C4-2B (cell line): Measurements from ENCODE around the gene ZNF483.
"Not testable (repeated sequence)": the region's sequence is repeated elsewhere in the genome, so short reads cannot be mapped to it uniquely, and the experiment has no call there.

Experiments
- H3K27ac ChIP-seq: fragments of 450-650 bp; 2 replicates; pipeline ENCODE4 v1.5.1; 2017
- CTCF ChIP-seq: fragments of 450-650 bp; conservative IDR thresholded peaks from 2 replicates; pipeline ENCODE4 v1.5.1; 2017; ENCODE audit warnings: mild to moderate bottlenecking
- ZFX ChIP-seq: fragments of 450-650 bp; IDR thresholded peaks from 2 replicates; pipeline ENCODE4 v1.6.1; 2017

ZNF483 gene

DNA sequence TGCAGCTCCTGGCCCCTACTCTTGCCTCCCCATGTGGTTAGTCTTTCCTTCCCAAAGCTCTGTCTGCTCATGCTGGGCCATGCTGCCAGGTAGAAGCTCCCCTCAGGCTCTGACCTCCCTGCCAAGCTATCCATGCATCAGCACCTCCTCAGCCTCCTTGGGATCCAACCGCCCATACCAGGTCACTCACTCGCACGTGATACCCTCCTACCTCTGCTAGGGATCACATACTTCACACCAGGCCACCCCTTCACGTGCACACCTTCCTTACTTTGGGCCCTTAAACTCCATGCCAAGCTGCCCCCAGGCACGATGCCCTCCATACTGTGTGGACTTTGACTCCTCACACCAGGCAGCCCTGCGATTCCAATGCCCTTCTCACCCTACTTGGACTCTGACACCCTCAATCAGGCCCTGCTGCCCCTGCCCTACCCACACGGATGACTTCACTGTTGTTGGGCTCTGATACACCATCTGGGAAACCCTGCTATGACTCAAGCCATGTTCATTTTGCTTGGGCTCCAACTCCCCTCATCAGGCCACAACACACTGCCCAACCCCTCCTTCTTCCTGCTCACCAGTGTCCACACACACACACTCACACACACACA lies 34.1 kb downstream of the ZNF483 start:
- no peak overlapping the region for H3K27ac ChIP-seq
- TF ChIP-seq CTCF: no peak
- no peak for TF ChIP-seq ZFX

- TF ChIP-seq ZFX: no peak
- no peak for TF ChIP-seq CTCF
- H3K27ac ChIP-seq: no peak overlapping the region
Observed at GRCh38 chr9:111561165-111561719, 36.3 kb downstream of the ZNF483 start.

DNA sequence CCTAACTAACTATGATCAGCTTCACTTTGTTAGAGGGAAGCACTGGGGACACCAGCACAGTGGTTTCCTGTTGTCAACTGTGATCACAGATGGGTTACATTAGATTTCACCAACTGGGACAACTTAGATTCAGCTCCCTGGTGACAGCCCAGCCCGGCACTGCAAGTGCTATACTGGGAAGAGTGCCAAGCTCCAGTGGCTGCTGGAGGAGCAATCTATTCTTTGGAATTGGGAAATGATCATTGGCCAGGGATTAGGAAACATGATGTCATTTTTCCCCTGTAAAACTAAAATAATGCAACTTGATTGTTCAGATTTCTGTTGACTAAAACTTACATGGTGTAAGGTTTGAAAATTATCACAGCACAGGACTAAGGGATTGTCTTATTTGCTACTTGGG lies 41.3 kb downstream of the ZNF483 start:
- H3K27ac ChIP-seq: no peak overlapping the region
- TF ChIP-seq CTCF: no peak
- no peak for TF ChIP-seq ZFX

DNA sequence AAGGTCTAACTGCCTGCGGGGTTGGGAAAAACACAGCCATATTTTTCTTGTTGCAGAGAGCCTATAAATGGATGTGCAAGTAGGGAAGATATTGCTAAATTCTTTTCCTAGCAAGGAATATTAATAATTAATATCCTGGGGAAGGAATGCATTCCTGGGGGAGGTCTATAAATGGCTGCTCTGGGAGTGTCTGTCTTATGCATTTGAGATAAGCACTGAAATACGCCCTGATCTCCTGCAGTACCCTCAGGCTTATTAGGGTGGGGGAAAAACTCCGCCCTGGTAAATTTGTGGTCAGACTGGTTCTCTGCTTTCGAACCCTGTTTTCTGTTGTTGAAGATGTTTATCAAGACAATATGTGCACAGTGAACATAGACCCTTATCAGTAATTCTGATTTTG lies 43.1 kb downstream of the ZNF483 start:
- not testable (repeated sequence) for H3K27ac ChIP-seq

GRCh38 chr9:111572950-111573604 lies 48.1 kb downstream of the ZNF483 start:
- H3K27ac ChIP-seq: no peak overlapping the region
- TF ChIP-seq ZFX (no peak), CTCF (no peak)

GRCh38 chr9:111582888-111583287 lies 57.9 kb downstream of the ZNF483 start:
- H3K27ac ChIP-seq: no peak overlapping the region
- no peak for TF ChIP-seq ZFX
- no peak for TF ChIP-seq CTCF

GRCh38 chr9:111586378-111586777 lies 61.4 kb downstream of the ZNF483 start:
- no peak for TF ChIP-seq ZFX
- TF ChIP-seq CTCF: no peak
- H3K27ac ChIP-seq: no peak overlapping the region

- H3K27ac ChIP-seq: no peak overlapping the region
- TF ChIP-seq CTCF (no peak), ZFX (no peak)
Observed at GRCh38 chr9:111588846-111589245, 63.9 kb downstream of the ZNF483 start.
